Duodenal mucosa (tissue), 2 donors: ENCODE results near the gene CLEC4M.
"Not testable (repeated sequence)": the region's sequence is repeated elsewhere in the genome, so short reads cannot be mapped to it uniquely, and the experiment has no call there.

Experiments
- H3K27ac ChIP-seq: one replicate; pipeline ENCODE4 v1.7.0; 2013; ENCODE audit warnings: low read depth, low read length
- H3K27me3 ChIP-seq, 2 donors: one replicate each; pipeline ENCODE4 v1.7.0; 2013; ENCODE audit warnings: low read length in 2 of 2, control low read depth in 1 of 2; ENCODE audit not compliant: insufficient read depth in 2 of 2, control insufficient read depth in 1 of 2
- H3K36me3 ChIP-seq, 2 donors: one replicate each; pipeline ENCODE4 v1.7.0; 2013; ENCODE audit warnings: low read length in 2 of 2, control low read depth in 1 of 2; ENCODE audit not compliant: insufficient read depth in 2 of 2, control insufficient read depth in 1 of 2
- H3K4me1 ChIP-seq, 2 donors: one replicate each; pipeline ENCODE4 v1.7.0; 2013; ENCODE audit warnings: low read length in 2 of 2, control low read depth in 1 of 2; ENCODE audit not compliant: insufficient read depth in 2 of 2, control insufficient read depth in 1 of 2
- H3K4me3 ChIP-seq, 2 donors: one replicate each; pipeline ENCODE4 v1.7.0; 2013; ENCODE audit warnings: low read length in 2 of 2, low read depth in 1 of 2
- H3K9ac ChIP-seq, 2 donors: one replicate each; pipeline ENCODE4 v1.7.0; 2013; ENCODE audit warnings: low read length in 2 of 2, low read depth in 1 of 2
- H3K9me3 ChIP-seq, 2 donors: one replicate each; pipeline ENCODE4 v1.7.0; 2013; ENCODE audit warnings: low read length in 2 of 2, control low read depth in 1 of 2; ENCODE audit not compliant: control insufficient read depth in 1 of 2

The CLEC4M gene

DNA sequence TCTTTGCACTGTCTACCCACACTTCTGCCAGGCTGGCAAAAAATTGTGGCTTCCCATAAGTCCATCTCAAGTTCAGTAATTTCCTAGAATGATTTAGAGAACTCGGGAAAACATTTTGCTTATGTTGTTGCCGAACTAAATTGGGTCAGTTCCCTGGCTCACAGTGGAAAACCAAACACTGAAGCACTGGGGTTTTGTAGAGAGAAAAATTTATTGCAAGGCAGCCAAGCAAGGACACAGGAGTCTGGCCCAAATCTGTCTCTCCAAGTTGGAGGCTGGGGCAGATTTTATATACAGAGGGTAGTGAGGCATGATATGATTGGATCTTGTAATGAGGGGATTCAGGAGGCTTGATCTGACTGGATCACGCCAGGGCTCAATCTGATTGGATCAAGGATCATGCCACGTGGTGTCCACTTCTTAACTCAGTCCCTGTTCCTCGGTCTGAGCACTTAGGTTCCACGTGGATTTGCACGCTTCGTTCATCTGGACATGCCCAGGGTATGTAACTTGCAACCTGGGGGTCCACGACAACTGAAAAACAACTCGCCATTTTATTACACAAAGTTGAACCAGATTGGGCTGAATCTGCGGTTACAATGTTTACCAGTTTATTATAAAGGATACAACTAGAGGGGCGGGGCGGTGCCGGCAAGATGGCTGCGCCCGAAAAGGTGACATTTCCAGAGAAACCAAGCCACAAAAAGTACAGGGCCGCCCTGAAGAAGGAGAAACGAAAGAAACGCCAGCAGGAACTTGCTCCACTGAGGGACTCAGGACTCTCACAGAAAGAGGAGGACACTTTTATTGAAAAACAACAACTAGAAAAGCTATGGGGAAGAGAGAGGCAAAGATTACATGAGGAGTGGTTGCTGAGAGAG lies 23.0 kb upstream of the CLEC4M start:
- H3K27ac ChIP-seq, result no peak overlapping the region
- H3K9me3 ChIP-seq, result no peaks in the 10 kb centered on the region
- H3K9ac ChIP-seq, result no peak overlapping the region
- no peaks in the 10 kb centered on the region for H3K36me3 ChIP-seq
- H3K27me3 ChIP-seq, result no peaks in the 10 kb centered on the region
- H3K4me3 ChIP-seq, result no peak overlapping the region
- H3K4me1 ChIP-seq, result no peaks in the 10 kb centered on the region

GRCh38 chr19:7740682-7741054 lies 22.4 kb upstream of the CLEC4M start:
- Histone ChIP-seq H3K4me3 (no peak overlapping the region), H3K4me1 (no peaks in the 10 kb centered on the region), H3K27me3 (no peaks in the 10 kb centered on the region), H3K9ac (no peak overlapping the region), H3K36me3 (no peaks in the 10 kb centered on the region), H3K9me3 (no peaks in the 10 kb centered on the region), H3K27ac (no peak overlapping the region)

DNA sequence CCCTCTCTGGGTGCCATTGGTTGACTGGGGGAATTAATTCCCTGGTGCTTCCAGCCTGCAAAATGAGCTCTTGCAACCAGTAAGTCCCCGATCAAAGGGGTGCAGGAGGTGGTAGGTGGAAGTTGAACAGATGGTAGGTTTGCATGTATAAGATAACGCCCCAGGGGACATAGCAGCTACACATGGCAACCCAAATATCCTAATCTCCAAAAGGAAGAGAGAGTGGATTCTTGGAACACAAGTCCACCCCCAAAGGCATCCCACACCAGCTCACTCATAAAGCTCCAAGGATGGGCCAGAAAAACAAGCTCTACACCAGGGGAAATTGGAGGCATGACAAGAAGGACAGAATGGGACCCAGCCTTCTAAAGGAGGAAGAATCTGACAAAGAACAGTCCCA lies 20.5 kb upstream of the CLEC4M start:
- Histone ChIP-seq H3K9ac (no peak overlapping the region), H3K36me3 (no peaks in the 10 kb centered on the region), H3K27ac (no peak overlapping the region), H3K27me3 (no peaks in the 10 kb centered on the region), H3K4me3 (no peak overlapping the region), H3K4me1 (no peaks in the 10 kb centered on the region), H3K9me3 (no peaks in the 10 kb centered on the region)

- Histone ChIP-seq H3K27ac (no peak overlapping the region), H3K36me3 (no peaks in the 10 kb centered on the region), H3K9ac (no peak overlapping the region), H3K4me3 (no peak overlapping the region), H3K4me1 (no peaks in the 10 kb centered on the region), H3K9me3 (no peaks in the 10 kb centered on the region), H3K27me3 (no peaks in the 10 kb centered on the region)
Observed at GRCh38 chr19:7742991-7743390, 20.1 kb upstream of the CLEC4M start.

- Histone ChIP-seq H3K36me3 (no peaks in the 10 kb centered on the region), H3K9me3 (no peaks in the 10 kb centered on the region), H3K27ac (no peak overlapping the region), H3K9ac (no peak overlapping the region), H3K27me3 (no peaks in the 10 kb centered on the region), H3K4me1 (no peaks in the 10 kb centered on the region), H3K4me3 (no peak overlapping the region)
Observed at GRCh38 chr19:7743425-7743841, 19.6 kb upstream of the CLEC4M start.

- no peaks in the 10 kb centered on the region for H3K27me3 ChIP-seq
- no peak overlapping the region for H3K27ac ChIP-seq
- no peaks in the 10 kb centered on the region for H3K9me3 ChIP-seq
- no peaks in the 10 kb centered on the region for H3K4me1 ChIP-seq
- no peak overlapping the region for H3K4me3 ChIP-seq
- H3K36me3 ChIP-seq, result no peaks in the 10 kb centered on the region
- no peak overlapping the region for H3K9ac ChIP-seq
Observed at GRCh38 chr19:7744199-7744786, 18.8 kb upstream of the CLEC4M start.

DNA sequence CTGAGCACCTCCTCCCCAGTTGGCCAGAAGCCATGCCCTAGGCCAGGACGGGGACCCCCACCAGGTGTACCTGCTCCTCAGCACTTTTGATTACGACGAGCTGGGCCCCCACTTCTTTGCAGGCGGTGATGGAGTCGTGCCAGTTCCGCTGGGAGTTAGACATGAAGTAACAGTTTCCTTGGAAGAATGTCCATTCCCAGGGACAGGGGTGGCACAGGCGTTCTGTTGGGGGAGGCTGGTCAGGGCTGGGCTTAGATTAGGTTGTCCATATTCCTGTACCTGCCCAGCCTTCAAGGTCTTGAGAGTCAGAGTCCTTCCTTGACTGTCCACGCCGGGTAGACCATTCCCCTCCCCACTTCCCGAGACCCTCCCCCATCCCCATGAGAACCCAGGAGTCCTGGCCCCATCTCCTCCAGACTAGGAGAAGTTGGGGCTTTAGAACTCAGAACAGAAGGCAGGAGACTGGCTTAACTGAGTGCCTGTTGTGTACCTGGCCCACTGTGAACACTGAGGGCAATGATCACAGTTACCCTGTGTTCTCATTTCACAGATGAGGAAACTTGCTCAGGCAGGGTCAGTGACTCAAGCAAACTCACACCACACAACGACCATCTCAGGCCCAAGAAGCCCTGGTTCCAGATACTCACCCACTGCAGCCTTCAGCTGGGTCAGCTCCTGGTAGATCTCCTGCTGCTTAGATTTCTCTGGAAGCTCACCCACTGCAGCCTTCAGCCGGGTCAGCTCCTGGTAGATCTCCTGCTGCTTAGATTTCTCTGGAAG lies 18.0 kb upstream of the CLEC4M start:
- Histone ChIP-seq H3K27me3 (no peaks in the 10 kb centered on the region), H3K9me3 (no peaks in the 10 kb centered on the region), H3K9ac (no peak overlapping the region), H3K36me3 (no peaks in the 10 kb centered on the region), H3K4me3 (no peak overlapping the region), H3K4me1 (no peaks in the 10 kb centered on the region), H3K27ac (no peak overlapping the region)

DNA sequence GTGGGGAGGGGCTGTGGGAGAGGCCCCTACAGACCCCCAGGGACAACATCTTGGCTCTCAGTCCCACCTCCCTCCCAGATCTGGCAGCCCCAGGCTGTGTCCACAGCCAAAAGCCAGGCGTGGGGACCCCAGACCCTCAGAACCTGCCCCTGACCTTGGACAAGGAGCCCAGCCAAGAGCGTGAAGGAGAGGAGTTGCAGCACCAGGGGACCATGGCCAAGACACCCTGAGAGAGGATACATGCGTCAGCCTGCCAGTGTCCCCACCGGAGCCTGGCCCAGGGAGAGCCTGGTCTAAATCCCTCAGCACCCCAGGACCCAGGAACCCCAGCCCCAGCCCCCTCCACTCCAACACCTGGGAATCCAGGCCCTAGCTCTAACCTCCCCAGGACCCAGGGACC lies 16.7 kb upstream of the CLEC4M start:
- H3K4me1 ChIP-seq, H3K36me3 ChIP-seq, H3K9ac ChIP-seq, H3K9me3 ChIP-seq, H3K27ac ChIP-seq, H3K4me3 ChIP-seq, H3K27me3 ChIP-seq: not testable (repeated sequence)

DNA sequence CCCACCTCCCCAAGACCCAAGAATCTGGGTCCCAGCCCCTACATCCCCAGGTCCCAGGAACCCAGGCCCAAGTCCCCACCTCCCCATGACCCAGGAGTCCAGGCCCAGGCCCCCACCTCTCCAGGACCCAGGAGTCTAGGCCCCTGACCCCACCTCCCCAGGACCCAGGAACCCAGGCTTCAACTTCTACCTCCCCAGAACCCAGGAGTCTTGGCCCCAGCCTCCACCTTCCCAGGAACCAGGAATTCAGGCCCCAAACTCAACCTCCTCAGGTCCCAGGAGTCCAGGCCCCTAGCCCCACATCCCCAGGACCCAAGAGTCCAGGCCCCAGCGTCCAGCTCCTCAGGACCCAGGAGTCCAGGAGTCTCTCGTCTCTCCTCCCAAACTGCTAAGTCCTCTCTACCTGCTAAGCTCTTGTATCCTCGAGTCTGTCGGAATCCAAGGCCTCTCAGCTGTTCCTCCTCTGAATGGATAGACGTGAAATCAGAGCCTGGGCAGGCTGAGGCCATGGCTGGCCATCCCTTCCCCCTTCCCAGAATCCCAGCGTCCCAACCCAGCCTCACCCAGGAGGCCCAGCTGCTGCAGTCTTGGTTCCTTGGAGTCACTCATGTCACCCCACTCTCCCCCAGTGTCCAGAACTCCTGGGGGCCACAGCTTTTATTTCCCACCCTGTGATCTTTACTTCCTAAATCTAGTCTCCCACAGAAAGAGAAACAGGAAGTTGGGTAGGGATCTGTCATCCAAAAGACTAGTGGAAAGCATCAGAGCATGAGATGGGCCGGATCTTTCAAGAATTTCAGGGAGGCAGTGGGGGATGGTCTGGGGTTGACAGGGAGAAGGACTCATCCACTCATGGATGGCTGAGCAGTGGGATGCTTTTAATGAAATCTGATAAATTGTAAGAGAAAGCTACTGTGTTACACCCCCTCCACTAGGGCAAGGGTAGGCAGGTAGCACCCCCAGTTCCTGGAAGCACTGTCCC lies 15.8 kb upstream of the CLEC4M start, which contains the start of gene CD209:
Gene CD209, minus strand, starts transcription at position 632 of the 982 bp plus-strand sequence. Its CDS starts 23 bp downstream, at position 609.
- no peak within 1 kb of the TSS for H3K4me3 ChIP-seq
- H3K27me3 ChIP-seq, result no peaks in the 10 kb centered on the region
- no peaks in the 10 kb centered on the region for H3K4me1 ChIP-seq
- no peaks in the 10 kb centered on the region for H3K9me3 ChIP-seq
- H3K36me3 ChIP-seq, result no peaks in the 10 kb centered on the region
- no peak within 1 kb of the TSS for H3K27ac ChIP-seq
- H3K9ac ChIP-seq, result no peak within 1 kb of the TSS
